Globus pallidus (tissue), 1 donor: ENCODE results near the gene STK26.
A peak's percentile ranks its signal among the peaks of the same experiment; 100 is the strongest.
"Not testable (repeated sequence)": the region's sequence is repeated elsewhere in the genome, so short reads cannot be mapped to it uniquely, and the experiment has no call there.

Source experiments
- DNase-seq: peaks from one replicate; pipeline ENCODE4 v3.0.0-alpha.2; 2015; ENCODE audit warnings: low spot score

STK26 gene

GRCh38 chrX:132037479-132037993, 14.4 kb downstream of the STK26 start:
- no peak for DNase-seq

- no peak for DNase-seq
Measured at GRCh38 chrX:132040066-132040465, 17.0 kb downstream of the STK26 start.

- no peak for DNase-seq
Measured at GRCh38 chrX:132041015-132041414, 17.9 kb downstream of the STK26 start.

- DNase-seq = no peak
Measured at GRCh38 chrX:132043977-132044376, 20.9 kb downstream of the STK26 start.

- no peak for DNase-seq
Measured at GRCh38 chrX:132044953-132045352, 21.9 kb downstream of the STK26 start.

- no peak for DNase-seq
Measured at GRCh38 chrX:132045456-132045855, 22.4 kb downstream of the STK26 start.

- no peak for DNase-seq
Measured at GRCh38 chrX:132046533-132046932, 23.4 kb downstream of the STK26 start.

- DNase-seq = not testable (repeated sequence)
Measured at GRCh38 chrX:132051778-132052177, 28.7 kb downstream of the STK26 start.

- no peak for DNase-seq
Measured at GRCh38 chrX:132058050-132058449, 34.9 kb downstream of the STK26 start.

- DNase-seq = no peak
Measured at GRCh38 chrX:132058975-132059374, 35.9 kb downstream of the STK26 start.

- no peak for DNase-seq
Measured at GRCh38 chrX:132059973-132060540, 37.0 kb downstream of the STK26 start.

GRCh38 chrX:132063334-132063733, 40.2 kb downstream of the STK26 start:
- no peak for DNase-seq

- no peak for DNase-seq
Measured at GRCh38 chrX:132063862-132064261, 40.8 kb downstream of the STK26 start.

- no peak for DNase-seq
Measured at GRCh38 chrX:132068405-132068804, 45.3 kb downstream of the STK26 start.

- DNase-seq = no peak
Measured at GRCh38 chrX:132071254-132071653, 48.2 kb downstream of the STK26 start.

- DNase-seq = no peak
Measured at GRCh38 chrX:132077414-132077813, 54.3 kb downstream of the STK26 start.

- DNase-seq = no peak
Measured at GRCh38 chrX:132077912-132078311, 54.8 kb downstream of the STK26 start.

GRCh38 chrX:132085786-132086185, 62.7 kb downstream of the STK26 start:
- DNase-seq = no peak

GRCh38 chrX:132086672-132087071, 63.6 kb downstream of the STK26 start:
- no peak for DNase-seq

GRCh38 chrX:132088864-132089263, 65.8 kb downstream of the STK26 start:
- DNase-seq = no peak

GRCh38 chrX:132090403-132091159, 67.5 kb downstream of the STK26 start:
- no peak for DNase-seq

GRCh38 chrX:132092439-132093065, 69.5 kb downstream of the STK26 start:
- peak; percentile 38 for DNase-seq

GRCh38 chrX:132093239-132093860, 70.2 kb downstream of the STK26 start:
- no peak for DNase-seq
